GM21528 (cell line): Measurements from ENCODE around the gene PTPRZ1.

Experiments
- ATAC-seq: cut with Tn5 transposase; IDR thresholded peaks from one replicate; pipeline ENCODE4 v1.9.1; 2021; ENCODE audit warnings: mild to moderate bottlenecking, moderate library complexity; ENCODE audit not compliant: unreplicated experiment, low FRiP score

Gene PTPRZ1

DNA sequence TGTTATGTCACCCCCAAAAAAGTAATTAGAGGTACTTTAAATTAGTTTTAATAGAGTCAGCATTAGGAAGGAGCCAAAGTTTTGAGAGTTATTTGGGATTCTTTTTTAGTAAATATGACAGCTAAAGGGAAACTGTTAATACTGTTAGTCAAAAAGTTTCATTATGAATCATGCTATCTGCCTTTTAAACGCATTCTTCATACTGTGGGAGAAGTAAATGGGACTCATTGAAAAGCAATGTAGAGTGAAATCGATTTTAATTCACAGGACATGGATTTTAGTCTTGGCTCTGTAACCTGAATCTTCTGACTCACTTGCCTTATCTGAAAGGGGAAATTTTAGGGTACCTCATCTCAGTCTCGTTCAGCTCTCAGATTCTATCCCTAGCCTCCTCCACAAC is 165.9 kb downstream of the PTPRZ1 start:
- ATAC-seq = no peak

GRCh38 chr7:122040147-122040546 is 167.2 kb downstream of the PTPRZ1 start:
- ATAC-seq = no peak

DNA sequence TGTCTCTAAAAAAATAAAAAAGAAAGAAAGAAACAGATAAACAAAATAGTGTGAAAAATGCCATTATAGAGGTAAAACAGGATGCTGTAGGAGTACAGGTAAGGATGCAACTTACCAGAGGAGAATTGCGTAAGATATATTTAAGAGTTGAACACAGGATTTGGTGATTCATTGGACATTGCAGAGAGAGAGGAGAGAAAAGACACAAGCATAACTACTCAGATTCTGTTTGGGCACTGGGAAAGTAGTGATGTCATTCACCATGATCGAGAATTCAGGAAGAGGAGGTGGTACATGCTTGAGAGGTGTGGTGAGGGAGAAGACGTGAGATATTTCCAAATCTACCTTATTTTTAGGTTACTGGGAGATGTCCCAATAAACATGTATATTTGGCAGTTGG is 173.4 kb downstream of the PTPRZ1 start:
- no peak for ATAC-seq

DNA sequence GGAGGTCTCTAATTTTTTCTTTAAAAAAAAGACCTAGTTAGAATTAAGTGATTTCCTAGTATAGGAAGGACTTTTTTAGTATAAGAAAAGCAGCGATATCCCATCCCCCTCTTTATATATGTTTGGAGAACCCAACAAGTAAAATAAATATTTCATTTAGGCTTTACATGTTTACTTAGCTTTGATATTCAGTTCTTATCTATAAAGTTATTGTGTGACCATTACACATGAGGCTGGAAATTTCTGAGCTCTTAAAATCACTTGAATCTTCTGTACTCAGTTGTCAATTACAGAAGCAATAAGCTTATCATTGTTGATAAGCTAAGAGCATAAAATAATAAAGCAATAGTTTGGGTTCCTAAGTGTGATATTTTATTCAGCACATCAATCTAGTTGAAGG is 181.4 kb downstream of the PTPRZ1 start:
- no peak for ATAC-seq

GRCh38 chr7:122055073-122055472 is 182.1 kb downstream of the PTPRZ1 start:
- ATAC-seq = no peak

GRCh38 chr7:122056977-122057376 is 184.0 kb downstream of the PTPRZ1 start:
- ATAC-seq = no peak

DNA sequence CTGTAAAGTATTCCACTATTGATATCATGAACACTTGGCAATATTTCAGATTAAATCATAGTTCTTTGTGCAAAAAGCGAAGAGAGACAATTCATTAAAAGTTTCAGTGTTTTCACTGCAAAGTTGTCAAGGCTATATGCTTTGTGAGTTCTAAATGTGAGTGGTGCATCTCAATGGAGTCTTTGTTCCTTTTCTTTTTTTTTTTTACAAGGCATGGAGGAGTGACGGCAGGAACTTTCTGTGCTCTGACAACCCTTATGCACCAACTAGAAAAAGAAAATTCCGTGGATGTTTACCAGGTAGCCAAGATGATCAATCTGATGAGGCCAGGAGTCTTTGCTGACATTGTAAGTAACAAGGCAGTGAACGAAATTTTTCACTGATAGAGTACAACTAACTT is 186.6 kb downstream of the PTPRZ1 start:
- no peak for ATAC-seq

DNA sequence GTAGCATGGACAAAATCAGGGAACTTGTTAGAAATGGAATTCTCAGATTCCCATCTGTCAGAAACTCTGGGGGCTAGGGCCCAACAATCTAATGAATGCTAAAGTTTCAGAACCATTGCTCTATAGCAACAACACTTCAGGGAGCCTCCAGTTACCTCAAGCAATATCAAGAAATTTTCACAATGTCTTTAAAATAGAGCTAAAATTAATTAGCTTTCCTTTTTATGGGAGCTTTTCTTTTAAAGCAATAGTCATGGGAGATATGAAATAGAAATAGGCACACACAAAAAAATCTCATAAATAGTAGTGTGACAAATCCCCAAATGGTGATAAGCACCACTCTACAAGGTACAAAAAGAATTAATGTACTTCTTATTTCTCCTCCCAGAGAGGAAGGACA is 190.2 kb downstream of the PTPRZ1 start:
- ATAC-seq = no peak

GRCh38 chr7:122064971-122065370 is 192.0 kb downstream of the PTPRZ1 start:
- ATAC-seq = no peak

GRCh38 chr7:122067077-122067476 is 194.1 kb downstream of the PTPRZ1 start:
- ATAC-seq = no peak

DNA sequence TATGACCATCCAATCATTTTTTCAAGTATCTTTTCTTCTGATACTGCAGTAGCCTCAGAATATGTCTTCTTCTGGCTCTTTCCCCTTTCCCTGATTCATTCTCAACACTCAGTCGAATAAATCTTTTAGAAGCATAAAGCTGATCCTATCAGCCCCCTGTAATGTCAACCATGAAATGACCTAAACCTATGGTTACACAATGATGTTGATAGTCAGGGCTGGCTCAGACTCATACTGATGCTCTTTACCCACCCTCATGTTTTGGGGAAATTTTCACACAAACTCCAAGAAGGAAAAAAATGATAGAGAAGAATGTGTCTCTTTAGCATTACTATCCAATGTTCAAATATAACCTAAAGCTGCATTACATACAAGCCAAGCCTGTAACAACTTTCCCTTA is 195.1 kb downstream of the PTPRZ1 start:
- no peak for ATAC-seq

DNA sequence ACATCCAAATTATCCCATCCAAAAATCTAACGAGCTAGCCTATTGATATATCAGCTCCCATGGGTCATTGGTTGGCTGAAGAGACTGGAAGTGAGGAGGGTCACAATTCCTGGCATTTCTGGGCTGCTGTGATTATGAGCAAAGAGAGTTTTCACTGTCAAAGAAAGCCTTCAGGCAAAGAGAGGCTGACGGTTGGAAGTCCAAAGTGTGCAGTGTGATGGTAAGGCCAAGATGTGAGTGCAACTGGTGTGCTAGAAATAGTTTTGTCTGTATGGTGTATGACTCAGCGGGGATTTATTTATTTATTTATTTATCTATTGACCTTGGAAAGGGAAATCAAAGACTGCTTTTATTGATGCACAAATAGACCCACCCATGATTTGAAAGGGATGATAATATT is 196.0 kb downstream of the PTPRZ1 start:
- ATAC-seq = no peak

- ATAC-seq = no peak
Measured at GRCh38 chr7:122070062-122070461, 197.1 kb downstream of the PTPRZ1 start.

- no peak for ATAC-seq
Measured at GRCh38 chr7:122070834-122071233, 197.9 kb downstream of the PTPRZ1 start.

GRCh38 chr7:122072272-122072671 is 199.3 kb downstream of the PTPRZ1 start:
- ATAC-seq = no peak

DNA sequence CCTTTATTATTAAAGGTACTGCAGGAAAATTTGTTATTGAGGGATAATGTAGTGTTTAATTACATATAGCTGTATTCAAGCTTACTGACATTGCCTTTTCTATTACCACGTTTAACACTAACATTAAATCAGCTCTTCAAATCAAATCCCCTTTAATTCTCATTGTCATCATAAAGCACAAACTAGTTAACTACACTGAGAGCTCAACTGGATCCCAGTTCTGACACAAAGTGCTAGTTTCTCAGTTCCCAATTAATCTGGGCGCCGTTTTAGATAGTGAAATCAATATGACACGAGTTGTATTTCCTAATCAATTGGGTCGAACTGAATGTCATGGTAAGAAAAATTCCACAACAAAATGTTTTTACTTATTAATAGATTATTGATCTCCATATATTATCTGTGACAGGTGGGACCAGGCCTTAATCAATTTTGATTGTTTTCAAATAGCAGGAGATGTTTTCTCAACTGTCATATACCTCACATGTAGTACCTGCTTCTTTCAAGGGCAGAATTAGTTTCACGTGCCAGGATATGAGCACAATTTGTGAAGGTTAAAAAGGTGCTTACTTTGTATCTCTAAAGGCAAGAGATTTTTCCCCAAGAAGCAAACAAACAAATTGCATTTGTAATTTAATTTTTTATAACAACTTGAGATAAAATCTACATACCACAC is 200.1 kb downstream of the PTPRZ1 start:
- ATAC-seq = no peak

DNA sequence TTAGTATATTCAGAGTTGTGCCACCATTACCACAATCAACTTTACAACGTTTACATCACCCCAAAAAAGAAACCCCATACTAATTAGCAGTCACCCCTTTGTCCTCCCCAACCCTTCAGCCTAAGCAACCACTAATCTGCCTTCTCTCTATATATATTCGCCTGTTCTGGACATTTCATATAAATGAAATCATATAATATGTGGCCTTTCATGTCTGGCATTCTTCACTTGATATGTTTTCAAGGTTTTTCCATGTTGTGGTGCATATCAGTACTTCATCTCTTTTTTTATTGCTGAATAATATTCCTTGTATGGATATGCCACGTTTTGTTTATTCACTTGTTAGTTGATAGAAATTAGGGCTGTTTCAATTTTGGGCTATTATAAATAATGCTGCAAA is 200.7 kb downstream of the PTPRZ1 start:
- ATAC-seq = no peak

- no peak for ATAC-seq
Measured at GRCh38 chr7:122082160-122082559, 209.2 kb downstream of the PTPRZ1 start.

GRCh38 chr7:122082670-122083069 is 209.7 kb downstream of the PTPRZ1 start:
- no peak for ATAC-seq

- peak; percentile 97 for ATAC-seq
Measured at GRCh38 chr7:122092964-122093797, 220.2 kb downstream of the PTPRZ1 start.

DNA sequence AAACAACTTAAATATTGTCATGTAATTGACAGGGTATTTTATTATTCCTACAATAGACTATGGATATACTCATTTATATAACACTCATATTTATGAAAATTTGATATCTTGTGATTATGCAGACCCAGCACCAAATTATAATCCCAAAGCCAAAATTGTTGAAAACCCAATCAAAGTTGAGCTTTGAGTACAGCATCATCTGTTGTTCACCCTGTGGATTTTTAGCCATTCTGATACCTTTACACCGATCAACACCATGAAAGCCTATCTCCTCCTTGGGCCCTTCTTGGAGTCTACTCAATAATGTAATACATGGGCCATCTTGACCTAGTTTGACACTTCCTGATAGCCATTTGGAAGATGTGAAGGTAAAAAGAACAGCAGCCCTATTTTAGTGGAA is 221.6 kb downstream of the PTPRZ1 start:
- ATAC-seq = no peak

GRCh38 chr7:122095642-122096041 is 222.7 kb downstream of the PTPRZ1 start:
- ATAC-seq = no peak
